Smooth muscle cell (in vitro differentiated cells): ENCODE results near the gene PSMB5. TPM values are rescaled to one million over a fixed set of nuclear protein-coding genes. Genes with fewer than 3 reads are reported as not detected.

Experiments
- DNase-seq: peaks from one replicate; lab custom pipeline; 2025; ENCODE audit not compliant: unreplicated experiment; lab: John Stamatoyannopoulos, UW
- H2AFZ ChIP-seq: fragments of 200-600 bp; sonication (generic); 2 replicates; pipeline ENCODE4 v1.6.0; 2016; ENCODE audit warnings: antibody characterized with exemption, low read depth, mild to moderate bottlenecking
- H3F3A ChIP-seq: fragments of 200-600 bp; sonication (generic); 2 replicates; pipeline ENCODE4 v1.6.0; 2017; ENCODE audit warnings: antibody characterized with exemption, low read depth
- H3K27ac ChIP-seq: fragments of 200-600 bp; sonication (generic); 2 replicates; pipeline ENCODE4 v1.5.1; 2016; ENCODE audit warnings: low read depth, mild to moderate bottlenecking
- H3K27me3 ChIP-seq: fragments of 200-600 bp; sonication (generic); 2 replicates; pipeline ENCODE4 v1.6.1; 2016; ENCODE audit warnings: low read depth, mild to moderate bottlenecking
- H3K36me3 ChIP-seq: fragments of 200-600 bp; sonication (generic); 2 replicates; pipeline ENCODE4 v1.5.1; 2016; ENCODE audit warnings: low read depth
- H3K4me1 ChIP-seq: fragments of 200-600 bp; sonication (generic); 2 replicates; pipeline ENCODE4 v1.5.1; 2016; ENCODE audit warnings: low read depth
- H3K4me2 ChIP-seq: fragments of 200-600 bp; sonication (generic); 2 replicates; pipeline ENCODE4 v1.6.0; 2016; ENCODE audit warnings: mild to moderate bottlenecking
- H3K4me3 ChIP-seq: fragments of 200-600 bp; sonication (generic); 2 replicates; pipeline ENCODE4 v1.5.1; 2016; ENCODE audit warnings: mild to moderate bottlenecking
- H3K79me2 ChIP-seq: fragments of 200-600 bp; sonication (generic); 2 replicates; pipeline ENCODE4 v1.6.0; 2016; ENCODE audit warnings: low read depth, mild to moderate bottlenecking
- H3K9ac ChIP-seq: fragments of 200-600 bp; sonication (generic); 2 replicates; pipeline ENCODE4 v1.6.0; 2016; ENCODE audit warnings: low read depth
- H3K9me3 ChIP-seq: fragments of 200-600 bp; sonication (generic); replicated peaks from 2 replicates; pipeline ENCODE4 v1.5.1; 2016; ENCODE audit warnings: low read depth
- H4K20me1 ChIP-seq: fragments of 200-600 bp; sonication (generic); 2 replicates; pipeline ENCODE4 v1.6.0; 2016; ENCODE audit warnings: low read depth
- WGBS: methylation state at CpG from one replicate; pipeline ENCODE4 v1.1.7; 2016; ENCODE audit warnings: low lambda C conversion rate; 5-methylcytosine and 5-hydroxymethylcytosine counted together
- polyA plus RNA-seq: library from polyadenylated mRNA; unstranded; fragments of >200 nt; fragmentation: Nextera tagmentation; extraction: Ambion mirVana; gene quantifications from 2 replicates; pipeline ENCODE4 v1.2.1, GENCODE V29; 2016
- total RNA-seq: library from RNA; depleted of rRNA; stranded (reverse); fragments of >200 nt; gene quantifications from 2 replicates; pipeline ENCODE4 v1.2.3, GENCODE V29; 2014
- TF ChIP-seq, protein P1 (sequence below): fragments of 200-600 bp; sonication (generic); IDR thresholded peaks from 2 replicates; pipeline ENCODE4 v1.5.1; 2017; ENCODE audit warnings: borderline replicate concordance, mild to moderate bottlenecking, antibody characterized with exemption; ENCODE audit not compliant: insufficient read depth, poor library complexity, severe bottlenecking

Gene PSMB5
- total and polyA plus RNA-seq, 2 experiments from 2014 or later: 183 to 374 TPM

DNA sequence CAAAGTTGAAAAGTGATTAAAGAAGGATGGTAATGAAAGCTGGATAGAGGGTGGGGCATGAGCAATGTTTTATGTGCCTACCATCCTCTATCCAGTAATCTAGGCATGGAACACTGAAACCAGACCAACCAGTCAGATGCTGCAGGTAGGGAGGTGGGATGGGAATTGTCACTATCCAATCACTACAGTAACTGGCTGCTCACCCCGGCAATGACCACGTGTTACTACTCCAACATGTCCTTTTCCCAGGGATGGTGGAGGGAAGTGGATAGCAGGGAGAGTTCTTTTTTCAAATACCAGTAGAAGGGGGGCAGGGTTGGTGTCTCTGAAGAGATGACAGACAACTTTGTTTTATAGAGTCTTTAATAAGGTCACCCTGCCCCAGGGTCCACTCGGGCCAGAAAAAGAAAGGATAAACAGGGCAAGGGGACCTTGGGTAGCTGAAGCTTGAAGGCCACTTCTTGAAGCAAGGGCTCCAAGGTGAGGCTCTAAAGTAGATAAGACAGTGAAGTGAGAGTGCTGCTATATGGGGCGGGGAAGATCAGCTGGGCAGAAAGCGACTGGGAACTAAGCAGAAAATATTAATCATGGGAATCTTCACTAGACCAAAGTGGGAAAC lies 37.3 kb upstream of the PSMB5 start:
- WGBS: 37% methylated on average over 5 of the region's 5 CpGs

GRCh38 chr14:23071244-23071920 lies 36.7 kb upstream of the PSMB5 start:
- H4K20me1 ChIP-seq: peaks cover 37% of the 10 kb centered on the region
- H3K4me3 ChIP-seq: peak overlapping the region; percentile 76
- peaks cover 26% of the 10 kb centered on the region for H3K4me1 ChIP-seq
- H3K27ac ChIP-seq: peak overlapping the region; percentile 83
- WGBS: 2% methylated on average over 13 of the region's 14 CpGs
- no peaks in the 10 kb centered on the region for H3K9me3 ChIP-seq
- peak overlapping the region; percentile 89 for H3K9ac ChIP-seq
- TF ChIP-seq, protein P1, sequence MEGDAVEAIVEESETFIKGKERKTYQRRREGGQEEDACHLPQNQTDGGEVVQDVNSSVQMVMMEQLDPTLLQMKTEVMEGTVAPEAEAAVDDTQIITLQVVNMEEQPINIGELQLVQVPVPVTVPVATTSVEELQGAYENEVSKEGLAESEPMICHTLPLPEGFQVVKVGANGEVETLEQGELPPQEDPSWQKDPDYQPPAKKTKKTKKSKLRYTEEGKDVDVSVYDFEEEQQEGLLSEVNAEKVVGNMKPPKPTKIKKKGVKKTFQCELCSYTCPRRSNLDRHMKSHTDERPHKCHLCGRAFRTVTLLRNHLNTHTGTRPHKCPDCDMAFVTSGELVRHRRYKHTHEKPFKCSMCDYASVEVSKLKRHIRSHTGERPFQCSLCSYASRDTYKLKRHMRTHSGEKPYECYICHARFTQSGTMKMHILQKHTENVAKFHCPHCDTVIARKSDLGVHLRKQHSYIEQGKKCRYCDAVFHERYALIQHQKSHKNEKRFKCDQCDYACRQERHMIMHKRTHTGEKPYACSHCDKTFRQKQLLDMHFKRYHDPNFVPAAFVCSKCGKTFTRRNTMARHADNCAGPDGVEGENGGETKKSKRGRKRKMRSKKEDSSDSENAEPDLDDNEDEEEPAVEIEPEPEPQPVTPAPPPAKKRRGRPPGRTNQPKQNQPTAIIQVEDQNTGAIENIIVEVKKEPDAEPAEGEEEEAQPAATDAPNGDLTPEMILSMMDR: no peak
- no peak for DNase-seq
- H3K36me3 ChIP-seq: peaks cover 3% of the 10 kb centered on the region
- H2AFZ ChIP-seq: no peak overlapping the region
- H3K79me2 ChIP-seq: peaks cover 48% of the 10 kb centered on the region
- H3K27me3 ChIP-seq: no peaks in the 10 kb centered on the region
- peak overlapping the region; percentile 91 for H3K4me2 ChIP-seq
- peaks cover 24% of the 10 kb centered on the region for H3F3A ChIP-seq

More for the DNA sequence above, 37.3 kb upstream of the PSMB5 start:
- peaks cover 45% of the 10 kb centered on the region for H3K79me2 ChIP-seq
- H4K20me1 ChIP-seq: peaks cover 35% of the 10 kb centered on the region
- no peaks in the 10 kb centered on the region for H3K9me3 ChIP-seq
- peak overlapping the region; percentile 91 for H3K4me2 ChIP-seq
- H2AFZ ChIP-seq: no peak overlapping the region
- H3F3A ChIP-seq: peaks cover 25% of the 10 kb centered on the region
- peak overlapping the region; percentile 83 for H3K27ac ChIP-seq
- peaks cover 7% of the 10 kb centered on the region for H3K36me3 ChIP-seq
- peak overlapping the region; percentile 89 for H3K9ac ChIP-seq
- TF ChIP-seq, protein P1: no peak
- peaks cover 26% of the 10 kb centered on the region for H3K4me1 ChIP-seq
- no peak for DNase-seq
- no peaks in the 10 kb centered on the region for H3K27me3 ChIP-seq
- H3K4me3 ChIP-seq: peak overlapping the region; percentile 76

DNA sequence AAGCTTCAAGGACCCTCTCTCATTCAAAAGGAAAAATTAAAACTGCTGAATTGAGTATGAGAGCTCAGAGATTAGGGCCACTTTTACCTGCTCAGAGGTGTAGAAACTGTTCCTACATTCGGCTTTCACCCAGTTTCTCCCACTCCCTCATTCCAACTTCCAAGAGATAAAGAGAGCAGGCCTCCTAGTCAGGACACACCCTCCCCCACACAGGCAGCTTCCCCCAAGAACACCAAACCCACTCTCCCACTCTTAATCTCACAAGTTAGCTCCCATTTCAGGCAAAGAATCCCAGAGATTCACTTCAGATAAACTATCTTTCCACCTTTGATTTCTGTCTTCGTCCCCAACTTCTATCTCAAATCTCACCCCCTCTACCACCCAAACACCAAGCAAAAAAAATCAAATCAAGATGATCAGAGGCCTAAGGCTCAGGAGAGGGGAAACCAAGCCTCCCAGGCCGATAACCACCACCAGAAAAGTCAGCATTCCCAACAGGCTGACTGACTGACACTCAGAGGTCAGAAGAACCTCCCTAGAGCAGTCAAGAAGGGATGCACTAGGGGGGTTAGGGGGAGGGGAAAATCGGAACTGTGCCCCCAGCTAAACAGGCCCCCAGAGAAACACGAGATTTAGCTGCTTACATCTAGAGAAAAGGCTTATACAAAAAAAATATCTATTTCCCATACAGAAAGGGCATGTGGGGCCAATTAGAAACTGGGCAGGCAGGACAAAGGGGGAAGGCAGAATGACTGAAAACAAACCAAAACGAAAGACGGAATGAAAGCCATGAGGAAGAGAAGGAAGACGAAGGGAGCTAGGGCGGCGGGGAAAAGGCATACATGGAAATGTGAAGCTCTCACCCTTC lies 35.8 kb upstream of the PSMB5 start:
- H4K20me1 ChIP-seq: peaks cover 43% of the 10 kb centered on the region
- H3K36me3 ChIP-seq: peaks cover 7% of the 10 kb centered on the region
- WGBS: 1% methylated on average over 10 of the region's 10 CpGs
- H3K9ac ChIP-seq: peak overlapping the region; percentile 89
- H3K4me1 ChIP-seq: peaks cover 26% of the 10 kb centered on the region
- no peak for DNase-seq
- no peak overlapping the region for H2AFZ ChIP-seq
- H3K4me3 ChIP-seq: peak overlapping the region; percentile 76
- TF ChIP-seq, protein P1: no peak
- peak overlapping the region; percentile 91 for H3K4me2 ChIP-seq
- H3K9me3 ChIP-seq: no peaks in the 10 kb centered on the region
- peak overlapping the region; percentile 83 for H3K27ac ChIP-seq
- peaks cover 24% of the 10 kb centered on the region for H3F3A ChIP-seq
- no peaks in the 10 kb centered on the region for H3K27me3 ChIP-seq
- H3K79me2 ChIP-seq: peaks cover 56% of the 10 kb centered on the region
